COLO829 (cell line): Measurements from ENCODE around the gene EGFL8.

Source experiments
- DNase-seq: peaks from one replicate; pipeline ENCODE4 v3.0.0; 2012; ENCODE audit warnings: low spot score

Gene EGFL8

GRCh38 chr6:32146687-32147086 is 17.7 kb upstream of the EGFL8 start:
- no peak for DNase-seq

- DNase-seq = no peak
Observed at GRCh38 chr6:32147401-32148132, 16.8 kb upstream of the EGFL8 start.

- no peak for DNase-seq
Observed at GRCh38 chr6:32148289-32149091, 15.9 kb upstream of the EGFL8 start.

GRCh38 chr6:32149092-32149755 is 15.2 kb upstream of the EGFL8 start:
- no peak for DNase-seq

GRCh38 chr6:32149932-32150870 is 14.2 kb upstream of the EGFL8 start:
- no peak for DNase-seq

- no peak for DNase-seq
Observed at GRCh38 chr6:32151181-32151862, 13.1 kb upstream of the EGFL8 start.

- no peak for DNase-seq
Observed at GRCh38 chr6:32151863-32152768, 12.3 kb upstream of the EGFL8 start, which contains the start of gene PRRT1. Gene PRRT1 (minus strand): TSS chr6:32151939. CDS start chr6:32151827, 112 bp downstream.

GRCh38 chr6:32152769-32153563 is 11.4 kb upstream of the EGFL8 start:
- no peak for DNase-seq

- peak; percentile 78 for DNase-seq
Observed at GRCh38 chr6:32153564-32154513, 10.6 kb upstream of the EGFL8 start, which contains the start of gene PPT2. Gene PPT2 (plus strand): TSS chr6:32154141. CDS start chr6:32154595, 454 bp downstream.

GRCh38 chr6:32154514-32155161 is 9.8 kb upstream of the EGFL8 start:
- peak; percentile 50 for DNase-seq

GRCh38 chr6:32156891-32157290 is 7.5 kb upstream of the EGFL8 start:
- no peak for DNase-seq

GRCh38 chr6:32158052-32158451 is 6.3 kb upstream of the EGFL8 start:
- no peak for DNase-seq

- DNase-seq = peak; percentile 97
Observed at GRCh38 chr6:32163559-32164258, 686 bp upstream of the EGFL8 start.

- DNase-seq = no peak
Observed at GRCh38 chr6:32166411-32167061, 2.1 kb downstream of the EGFL8 start.

- DNase-seq = no peak
Observed at GRCh38 chr6:32167154-32167760, 2.9 kb downstream of the EGFL8 start.
